ENCODE results near the gene MPPED2.

MPPED2 gene

GRCh38 chr11:30586251-30587144 lies at the start of gene MPPED2:
Gene MPPED2, minus strand, starts transcription at chr11:30586353. Its CDS starts 5,980 bp downstream, at chr11:30580373.
- peak in 22 of 56 donors; percentile 5 to 64 (median 28) for DNase-seq

GRCh38 chr11:30635401-30635989 lies 49.3 kb upstream of the MPPED2 start:
- DNase-seq: peak in 55 of 56 donors; percentile 6 to 90 (median 64)

- no peak for DNase-seq
Observed at GRCh38 chr11:30631148-30631547, 45.0 kb upstream of the MPPED2 start.

GRCh38 chr11:30619767-30620166 lies 33.6 kb upstream of the MPPED2 start:
- DNase-seq: no peak

GRCh38 chr11:30617762-30618161 lies 31.6 kb upstream of the MPPED2 start:
- DNase-seq: no peak

GRCh38 chr11:30610628-30611027 lies 24.5 kb upstream of the MPPED2 start:
- no peak for DNase-seq

- no peak for DNase-seq
Observed at GRCh38 chr11:30608534-30608933, 22.4 kb upstream of the MPPED2 start.

GRCh38 chr11:30605036-30605605 lies 19.0 kb upstream of the MPPED2 start:
- no peak for DNase-seq

GRCh38 chr11:30603357-30603756 lies 17.2 kb upstream of the MPPED2 start:
- DNase-seq: no peak

GRCh38 chr11:30596832-30597231 lies 10.7 kb upstream of the MPPED2 start:
- no peak for DNase-seq

GRCh38 chr11:30595934-30596333 lies 9.8 kb upstream of the MPPED2 start:
- DNase-seq: no peak

- DNase-seq: no peak
Observed at GRCh38 chr11:30594646-30595411, 8.7 kb upstream of the MPPED2 start.

GRCh38 chr11:30587269-30587812 lies 1.2 kb upstream of the MPPED2 start:
- no peak for DNase-seq

- peak in 21 of 56 donors; percentile 11 to 66 (median 36) for DNase-seq
Observed at GRCh38 chr11:30585892-30586250, 282 bp downstream of the MPPED2 start.

- peak in 25 of 56 donors; percentile 7 to 66 (median 29) for DNase-seq
Observed at GRCh38 chr11:30585125-30585891, 845 bp downstream of the MPPED2 start.

GRCh38 chr11:30583476-30584280 lies 2.5 kb downstream of the MPPED2 start:
- DNase-seq: peak in 20 of 56 donors; percentile 6 to 39 (median 16)

GRCh38 chr11:30582726-30583125 lies 3.4 kb downstream of the MPPED2 start:
- DNase-seq: no peak

GRCh38 chr11:30581675-30582074 lies 4.5 kb downstream of the MPPED2 start:
- DNase-seq: no peak

- DNase-seq: no peak
Observed at GRCh38 chr11:30580573-30580972, 5.6 kb downstream of the MPPED2 start.

Measured in amygdala (tissue), 56 donors.